Fibroblast of mammary gland (primary cell): ENCODE data around the gene CLEC17A.

Experiments
- DNase-seq: peaks from one replicate; pipeline ENCODE4 v3.0.0-alpha.2; 2010; ENCODE audit warnings: low read depth
- H3K4me3 ChIP-seq: 2 replicates; pipeline ENCODE4 v1.5.1; 2011; ENCODE audit warnings: low read depth, mild to moderate bottlenecking, low read length, moderate library complexity; ENCODE audit not compliant: control insufficient read depth
- CTCF ChIP-seq: conservative IDR thresholded peaks from 2 replicates; pipeline ENCODE4 v1.5.1; 2011; ENCODE audit warnings: low read depth, low read length, inconsistent platforms; ENCODE audit not compliant: control insufficient read depth, insufficient read depth

CLEC17A gene

GRCh38 chr19:14554382-14554812 is 28.5 kb upstream of the CLEC17A start:
- no peak for TF ChIP-seq CTCF
- H3K4me3 ChIP-seq, result no peak overlapping the region
- DNase-seq, result no peak

- no peak overlapping the region for H3K4me3 ChIP-seq
- TF ChIP-seq CTCF, result no peak
- DNase-seq, result peak; percentile 24
These were observed 26.8 kb upstream of the CLEC17A start for GRCh38 chr19:14555918-14556661.

DNA sequence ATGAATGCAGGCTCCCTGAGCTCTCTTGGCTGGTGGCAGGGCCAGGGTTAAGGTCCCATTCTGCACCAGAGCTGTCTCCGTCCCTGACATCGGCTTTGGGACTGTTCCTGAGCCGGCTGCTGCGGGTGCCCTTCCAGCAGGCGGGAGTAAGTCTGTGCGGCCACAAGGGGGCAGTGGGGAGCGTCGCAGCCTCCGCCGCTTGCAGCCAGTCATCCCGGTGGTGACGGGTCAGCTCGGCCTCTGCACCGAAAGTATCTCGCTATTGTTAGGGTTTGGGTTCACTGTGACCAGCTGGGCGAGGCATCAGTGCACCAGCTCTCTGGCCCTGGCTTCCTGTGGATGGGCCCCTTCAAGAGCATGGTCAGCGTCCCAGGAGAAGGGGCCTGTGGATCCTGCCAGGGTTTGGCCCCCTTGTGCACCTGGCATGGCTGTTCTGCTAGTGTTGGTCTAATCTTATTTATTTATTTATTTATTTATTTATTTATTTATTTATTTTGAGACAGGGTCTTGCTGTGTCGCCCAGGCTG is 26.2 kb upstream of the CLEC17A start:
- no peak overlapping the region for H3K4me3 ChIP-seq
- peak; percentile 89 for TF ChIP-seq CTCF
- peak; percentile 80 for DNase-seq

GRCh38 chr19:14558370-14559066 is 24.4 kb upstream of the CLEC17A start:
- no peak overlapping the region for H3K4me3 ChIP-seq
- TF ChIP-seq CTCF, result no peak
- DNase-seq, result no peak

DNA sequence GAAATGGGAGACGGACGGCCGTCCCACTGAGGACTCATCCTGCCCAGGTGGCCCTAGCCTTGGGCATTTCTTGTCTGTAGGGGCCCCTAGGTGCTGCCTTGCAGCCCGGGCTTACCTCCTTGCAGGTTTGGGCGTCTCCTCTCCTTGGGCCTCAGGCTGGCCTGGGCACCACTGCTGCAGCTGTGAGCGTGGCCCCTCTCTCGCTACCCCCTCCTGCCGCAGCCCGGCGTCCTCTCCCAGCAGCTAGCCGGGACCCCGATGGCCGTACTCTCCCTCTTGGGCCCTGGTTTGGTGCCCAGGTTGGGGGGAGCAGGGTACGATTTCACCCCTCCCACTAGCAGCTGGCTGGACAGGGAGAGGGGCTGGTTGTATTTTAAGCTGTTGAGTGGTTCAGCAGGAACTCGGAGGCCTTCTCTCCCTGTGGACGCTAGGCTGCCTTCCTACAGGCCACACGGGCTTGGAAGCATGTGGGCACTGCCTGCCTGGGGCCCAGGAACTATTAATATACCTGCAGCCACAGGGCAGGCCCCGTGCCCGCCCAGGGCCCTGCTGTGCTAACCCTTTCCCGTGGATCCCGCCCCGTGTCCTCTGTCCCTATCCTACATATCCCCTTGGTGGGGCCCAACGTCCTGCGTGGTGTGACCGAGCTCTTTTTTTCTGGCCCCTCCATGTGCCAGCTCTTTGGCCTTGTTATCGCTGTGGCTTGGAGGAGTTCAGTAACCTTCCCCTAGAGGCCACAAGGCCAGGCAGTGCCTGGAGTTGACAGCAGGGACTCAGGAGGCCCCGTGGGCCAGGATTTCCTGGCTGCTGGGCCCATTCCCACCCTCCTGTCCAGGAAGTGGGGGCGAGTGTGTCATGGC is 22.7 kb upstream of the CLEC17A start:
- TF ChIP-seq CTCF, result no peak
- DNase-seq, result no peak
- H3K4me3 ChIP-seq, result no peak overlapping the region

DNA sequence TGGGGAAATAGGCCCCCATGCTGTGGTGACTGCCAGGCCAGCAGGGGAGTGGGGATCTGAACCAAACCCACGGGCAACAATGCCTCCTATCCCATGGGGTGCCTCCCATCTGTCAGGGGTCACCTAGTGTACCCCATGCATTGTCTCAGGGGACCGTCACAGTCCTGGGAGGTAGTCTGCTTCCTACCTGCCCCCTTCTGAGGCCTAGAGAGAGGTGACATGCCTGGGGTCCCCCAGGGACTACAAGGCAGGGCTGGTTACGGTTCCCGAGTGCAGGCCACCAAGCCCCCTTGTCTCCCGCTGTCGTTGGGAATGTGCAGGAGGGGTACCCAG is 22.1 kb upstream of the CLEC17A start:
- no peak for DNase-seq
- TF ChIP-seq CTCF, result no peak
- no peak overlapping the region for H3K4me3 ChIP-seq
